ENCODE measurements around the gene TNS3.

The TNS3 gene

DNA sequence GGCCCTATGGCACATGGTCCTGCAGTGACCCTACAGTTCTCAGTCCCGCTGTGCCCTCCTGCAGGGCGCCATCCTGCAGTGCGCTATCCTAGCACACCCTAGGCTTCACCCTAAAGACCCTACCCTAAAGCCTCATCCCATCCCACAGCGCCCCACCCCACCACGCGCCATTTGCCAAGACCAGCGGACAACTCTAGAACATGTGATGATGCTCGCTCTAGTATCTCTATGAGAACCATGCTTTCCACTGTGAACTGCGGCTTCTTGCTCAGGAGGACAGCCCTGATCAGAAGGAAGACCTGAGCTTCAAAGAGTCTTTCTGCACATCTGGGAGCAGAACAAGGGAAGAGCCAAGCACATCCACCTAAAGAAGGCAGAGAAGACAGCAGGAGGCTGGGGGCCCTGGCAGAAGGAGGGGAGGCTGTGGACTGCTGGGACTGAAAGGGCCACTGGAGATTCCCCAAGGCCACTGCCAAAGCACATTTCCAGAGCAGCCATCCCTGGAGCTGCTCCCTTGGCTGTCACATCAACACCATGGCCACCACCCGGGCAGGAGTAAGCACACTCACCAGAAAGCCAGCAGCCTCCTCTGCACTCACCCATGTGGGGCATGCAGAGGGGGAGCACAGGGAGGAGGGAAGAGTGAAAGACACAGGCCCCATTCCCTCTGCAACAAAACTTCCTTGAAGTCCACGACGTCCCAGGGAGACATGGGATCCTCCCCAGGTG, 134.1 kb downstream of the TNS3 start:
- Mint-ChIP-seq H3K27me3 (ENCODE audit: low read depth, poor library complexity) (peaks cover 3% of the 10 kb centered on the region), H3K36me3 (ENCODE audit: low read depth) (no peaks in the 10 kb centered on the region), H3K4me3 (no peak overlapping the region), H3K9me3 (no peaks in the 10 kb centered on the region), H3K4me1 (peaks cover 65% of the 10 kb centered on the region), H3K27ac (peak overlapping the region; percentile 30)
- TF ChIP-seq, protein P1, sequence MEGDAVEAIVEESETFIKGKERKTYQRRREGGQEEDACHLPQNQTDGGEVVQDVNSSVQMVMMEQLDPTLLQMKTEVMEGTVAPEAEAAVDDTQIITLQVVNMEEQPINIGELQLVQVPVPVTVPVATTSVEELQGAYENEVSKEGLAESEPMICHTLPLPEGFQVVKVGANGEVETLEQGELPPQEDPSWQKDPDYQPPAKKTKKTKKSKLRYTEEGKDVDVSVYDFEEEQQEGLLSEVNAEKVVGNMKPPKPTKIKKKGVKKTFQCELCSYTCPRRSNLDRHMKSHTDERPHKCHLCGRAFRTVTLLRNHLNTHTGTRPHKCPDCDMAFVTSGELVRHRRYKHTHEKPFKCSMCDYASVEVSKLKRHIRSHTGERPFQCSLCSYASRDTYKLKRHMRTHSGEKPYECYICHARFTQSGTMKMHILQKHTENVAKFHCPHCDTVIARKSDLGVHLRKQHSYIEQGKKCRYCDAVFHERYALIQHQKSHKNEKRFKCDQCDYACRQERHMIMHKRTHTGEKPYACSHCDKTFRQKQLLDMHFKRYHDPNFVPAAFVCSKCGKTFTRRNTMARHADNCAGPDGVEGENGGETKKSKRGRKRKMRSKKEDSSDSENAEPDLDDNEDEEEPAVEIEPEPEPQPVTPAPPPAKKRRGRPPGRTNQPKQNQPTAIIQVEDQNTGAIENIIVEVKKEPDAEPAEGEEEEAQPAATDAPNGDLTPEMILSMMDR (IDR thresholded peaks at IDR 0.05): no peak
- DNase-seq: no peak

DNA sequence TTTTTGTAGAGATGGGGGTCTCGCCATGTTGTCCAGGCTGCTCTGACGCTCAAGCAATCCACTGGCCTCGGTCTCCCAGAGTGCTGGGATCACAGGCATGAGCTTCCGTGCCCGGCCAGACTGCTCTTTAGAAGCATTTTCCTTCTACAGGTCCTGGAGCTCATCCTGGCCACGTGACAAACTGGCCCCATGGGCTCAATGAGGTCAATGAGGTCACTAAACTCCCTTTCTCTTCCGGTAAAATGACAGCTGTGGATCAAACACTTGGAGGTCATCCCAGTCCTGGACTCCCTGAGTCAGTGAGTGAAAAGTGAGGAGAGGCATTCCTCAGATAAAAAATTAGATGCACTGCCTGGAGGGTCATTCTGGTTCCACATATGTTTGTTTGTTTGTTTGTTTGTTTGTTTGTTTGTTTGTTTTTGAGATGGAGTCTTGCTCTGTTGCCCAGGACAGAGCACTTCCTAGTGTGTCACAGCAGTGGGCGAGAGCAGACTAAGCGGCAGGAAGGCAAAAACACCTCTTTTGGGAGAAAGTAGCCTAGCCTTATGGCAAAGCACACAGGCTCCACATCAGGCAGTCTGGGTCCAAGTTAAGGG, 134.9 kb downstream of the TNS3 start:
- H3K4me1 Mint-ChIP-seq: peaks cover 66% of the 10 kb centered on the region
- H3K9me3 Mint-ChIP-seq: no peaks in the 10 kb centered on the region
- TF ChIP-seq, protein P1 (IDR thresholded peaks at IDR 0.05): no peak
- no peak overlapping the region for H3K4me3 Mint-ChIP-seq
- no peaks in the 10 kb centered on the region for H3K36me3 Mint-ChIP-seq (ENCODE audit: low read depth)
- H3K27ac Mint-ChIP-seq: no peak overlapping the region
- DNase-seq: no peak
- peaks cover 3% of the 10 kb centered on the region for H3K27me3 Mint-ChIP-seq (ENCODE audit: low read depth, poor library complexity)

DNA sequence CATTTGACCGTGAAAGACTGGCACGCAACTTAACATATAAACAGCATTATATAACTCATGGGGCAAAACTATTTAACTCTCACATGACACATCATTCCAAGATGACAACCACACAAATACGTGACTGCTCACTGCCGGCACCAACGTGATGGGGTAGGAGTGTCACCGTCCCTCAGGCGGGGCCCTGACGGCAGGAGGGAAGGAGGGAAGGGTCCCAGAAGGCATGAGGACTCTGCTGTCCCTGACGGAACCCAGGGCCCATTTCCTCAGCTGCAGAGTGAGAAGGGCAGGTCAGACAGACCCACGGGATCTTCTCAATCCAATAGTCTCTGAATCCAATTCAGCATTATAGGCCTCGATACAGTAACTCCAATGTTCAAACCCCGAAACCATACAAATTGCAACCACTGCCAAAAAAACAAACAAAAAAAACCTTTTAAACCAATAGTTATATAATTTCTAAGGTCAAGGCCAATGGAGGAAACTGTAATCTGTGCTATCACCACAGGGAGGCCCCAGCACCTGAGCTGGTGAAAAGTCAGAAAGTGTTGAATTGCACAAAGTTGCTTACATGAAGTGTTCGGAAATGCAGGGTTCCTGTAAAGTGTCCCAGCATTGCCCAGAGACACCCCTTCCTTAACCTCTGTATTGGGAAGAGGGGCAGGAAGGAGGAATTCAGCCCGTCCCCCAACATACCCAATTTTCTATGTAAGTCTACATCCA, 137.4 kb downstream of the TNS3 start:
- Mint-ChIP-seq H3K4me3 (peak overlapping the region; percentile 33), H3K36me3 (ENCODE audit: low read depth) (peaks cover 9% of the 10 kb centered on the region), H3K4me1 (peaks cover 72% of the 10 kb centered on the region), H3K27me3 (ENCODE audit: low read depth, poor library complexity) (peaks cover 6% of the 10 kb centered on the region), H3K27ac (no peak overlapping the region), H3K9me3 (no peaks in the 10 kb centered on the region)
- DNase-seq: no peak
- TF ChIP-seq, protein P1 (IDR thresholded peaks at IDR 0.05): peak; percentile 48

DNA sequence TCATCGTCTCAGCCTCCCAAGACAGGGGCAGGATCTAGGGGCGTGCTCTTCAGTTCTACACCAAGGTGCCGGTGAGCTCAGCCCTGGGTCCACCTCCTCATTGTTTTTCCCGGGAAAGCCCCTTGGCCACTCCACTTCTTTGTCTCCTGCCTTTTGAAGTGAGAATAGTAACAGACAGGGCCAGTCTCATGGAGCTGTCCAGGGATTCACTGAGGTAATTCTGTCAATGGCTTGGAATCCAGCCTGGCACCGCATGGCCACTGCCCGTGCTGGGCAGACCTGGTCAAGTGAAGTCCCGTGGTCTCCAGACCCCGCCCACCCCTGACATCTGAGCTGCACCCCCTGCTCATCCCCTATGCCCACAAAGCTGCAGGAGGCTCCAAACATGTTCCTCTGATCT, 138.9 kb downstream of the TNS3 start:
- peaks cover 75% of the 10 kb centered on the region for H3K4me1 Mint-ChIP-seq
- H3K27ac Mint-ChIP-seq: peak overlapping the region; percentile 29
- DNase-seq: no peak

DNA sequence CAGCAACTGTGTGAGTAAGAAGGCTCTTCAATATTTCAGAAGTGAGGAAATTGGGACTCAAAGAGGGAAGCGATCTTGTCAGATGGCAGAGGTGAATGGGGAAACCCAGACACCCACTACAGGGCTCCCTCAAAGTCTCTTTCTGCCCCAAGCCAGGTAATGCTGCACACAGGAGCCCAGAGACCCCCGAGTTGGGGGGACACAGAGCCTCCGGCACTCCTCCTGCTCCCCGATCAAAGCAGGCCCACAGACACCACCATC, 139.4 kb downstream of the TNS3 start:
- Mint-ChIP-seq H3K36me3 (ENCODE audit: low read depth) (peaks cover 20% of the 10 kb centered on the region), H3K9me3 (no peaks in the 10 kb centered on the region), H3K4me1 (peaks cover 71% of the 10 kb centered on the region), H3K27me3 (ENCODE audit: low read depth, poor library complexity) (peaks cover 3% of the 10 kb centered on the region), H3K4me3 (no peak overlapping the region), H3K27ac (no peak overlapping the region)
- no peak for DNase-seq
- TF ChIP-seq, protein P1 (IDR thresholded peaks at IDR 0.05): no peak

More for the DNA sequence above, 138.9 kb downstream of the TNS3 start:
- peaks cover 3% of the 10 kb centered on the region for H3K27me3 Mint-ChIP-seq (ENCODE audit: low read depth, poor library complexity)
- TF ChIP-seq, protein P1 (IDR thresholded peaks at IDR 0.05): no peak
- H3K9me3 Mint-ChIP-seq: no peaks in the 10 kb centered on the region
- H3K36me3 Mint-ChIP-seq (ENCODE audit: low read depth): peaks cover 20% of the 10 kb centered on the region
- no peak overlapping the region for H3K4me3 Mint-ChIP-seq

Data from nephron progenitor cell (in vitro differentiated cells).